Measurements from ENCODE around the gene MMP25.
A peak's percentile ranks its signal among the peaks of the same experiment; 100 is the strongest.

Gene MMP25

DNA sequence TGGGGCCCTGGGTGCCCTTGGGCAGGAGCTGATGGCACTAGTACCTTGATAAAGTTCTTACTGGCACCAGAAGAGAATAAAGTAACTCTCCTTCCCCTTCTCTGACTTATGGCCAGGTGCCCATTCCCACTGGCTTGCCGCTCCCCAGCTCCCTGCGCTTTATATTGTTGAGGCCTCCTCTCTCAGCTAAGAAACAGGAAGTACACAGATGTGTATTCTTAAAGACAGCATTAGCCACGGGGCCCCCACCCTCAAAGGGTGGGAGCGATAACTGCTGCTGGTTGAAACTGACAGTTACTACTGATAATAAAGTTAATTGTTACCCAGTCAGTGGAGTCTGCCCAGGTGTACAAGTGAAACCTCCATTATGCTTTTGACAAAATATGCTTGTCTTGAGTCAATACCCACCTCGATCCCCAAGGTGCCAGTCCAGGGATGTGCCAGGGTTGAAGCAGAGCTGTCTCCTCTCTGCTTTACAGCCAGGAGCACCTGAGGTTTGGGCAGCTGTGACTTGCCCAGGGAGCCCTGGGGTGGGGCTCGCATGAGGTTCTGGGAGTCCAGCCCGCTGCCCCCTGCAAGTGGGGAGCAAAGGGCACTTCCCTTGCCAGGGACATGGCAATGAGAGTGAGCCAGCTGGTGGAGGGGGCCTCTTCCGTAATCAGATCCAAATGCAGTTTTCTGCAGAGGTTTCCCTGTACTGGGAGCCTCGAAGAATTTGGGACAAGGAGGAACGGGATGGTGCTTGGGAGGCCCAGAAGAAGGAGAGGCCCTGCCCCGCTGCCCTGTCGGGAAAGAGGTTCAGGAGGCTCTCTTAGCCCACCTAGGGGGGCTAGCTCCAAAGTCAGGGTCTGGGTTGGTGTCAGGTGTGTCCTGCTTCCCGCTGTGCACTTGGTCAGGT, 39.1 kb upstream of the MMP25 start:
- no peak for TF ChIP-seq EGR1 (IDR thresholded peaks at IDR 0.05)
- no peak for TF ChIP-seq CEBPB (IDR thresholded peaks at IDR 0.05)
- TF ChIP-seq FOXM1 (IDR thresholded peaks at IDR 0.05; ENCODE audit: borderline replicate concordance, low read depth), result no peak
- TF ChIP-seq TCF12 (IDR thresholded peaks at IDR 0.05; ENCODE audit: low read depth), result no peak
- TF ChIP-seq TAF1 (IDR thresholded peaks at IDR 0.05; ENCODE audit: low read depth), result no peak
- TF ChIP-seq, protein P1, sequence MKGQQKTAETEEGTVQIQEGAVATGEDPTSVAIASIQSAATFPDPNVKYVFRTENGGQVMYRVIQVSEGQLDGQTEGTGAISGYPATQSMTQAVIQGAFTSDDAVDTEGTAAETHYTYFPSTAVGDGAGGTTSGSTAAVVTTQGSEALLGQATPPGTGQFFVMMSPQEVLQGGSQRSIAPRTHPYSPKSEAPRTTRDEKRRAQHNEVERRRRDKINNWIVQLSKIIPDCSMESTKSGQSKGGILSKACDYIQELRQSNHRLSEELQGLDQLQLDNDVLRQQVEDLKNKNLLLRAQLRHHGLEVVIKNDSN (IDR thresholded peaks at IDR 0.05), result no peak
- TF ChIP-seq YY1 (IDR thresholded peaks at IDR 0.05; ENCODE audit: low read depth), result no peak
- TF ChIP-seq ZBTB7A (IDR thresholded peaks at IDR 0.05; ENCODE audit: low read depth), result no peak
- no peak for TF ChIP-seq RAD21 (IDR thresholded peaks at IDR 0.05; ENCODE audit: low read depth)
- TF ChIP-seq CREB1 (IDR thresholded peaks at IDR 0.05; ENCODE audit: low read depth), result no peak
- TF ChIP-seq NFIC (IDR thresholded peaks at IDR 0.05), result no peak
- TF ChIP-seq, protein P2, sequence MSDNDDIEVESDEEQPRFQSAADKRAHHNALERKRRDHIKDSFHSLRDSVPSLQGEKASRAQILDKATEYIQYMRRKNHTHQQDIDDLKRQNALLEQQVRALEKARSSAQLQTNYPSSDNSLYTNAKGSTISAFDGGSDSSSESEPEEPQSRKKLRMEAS (IDR thresholded peaks at IDR 0.05), result no peak
- TF ChIP-seq EP300 (IDR thresholded peaks at IDR 0.05; ENCODE audit: borderline replicate concordance), result no peak
- TF ChIP-seq TEAD4 (IDR thresholded peaks at IDR 0.05), result no peak
- TF ChIP-seq, protein P3, sequence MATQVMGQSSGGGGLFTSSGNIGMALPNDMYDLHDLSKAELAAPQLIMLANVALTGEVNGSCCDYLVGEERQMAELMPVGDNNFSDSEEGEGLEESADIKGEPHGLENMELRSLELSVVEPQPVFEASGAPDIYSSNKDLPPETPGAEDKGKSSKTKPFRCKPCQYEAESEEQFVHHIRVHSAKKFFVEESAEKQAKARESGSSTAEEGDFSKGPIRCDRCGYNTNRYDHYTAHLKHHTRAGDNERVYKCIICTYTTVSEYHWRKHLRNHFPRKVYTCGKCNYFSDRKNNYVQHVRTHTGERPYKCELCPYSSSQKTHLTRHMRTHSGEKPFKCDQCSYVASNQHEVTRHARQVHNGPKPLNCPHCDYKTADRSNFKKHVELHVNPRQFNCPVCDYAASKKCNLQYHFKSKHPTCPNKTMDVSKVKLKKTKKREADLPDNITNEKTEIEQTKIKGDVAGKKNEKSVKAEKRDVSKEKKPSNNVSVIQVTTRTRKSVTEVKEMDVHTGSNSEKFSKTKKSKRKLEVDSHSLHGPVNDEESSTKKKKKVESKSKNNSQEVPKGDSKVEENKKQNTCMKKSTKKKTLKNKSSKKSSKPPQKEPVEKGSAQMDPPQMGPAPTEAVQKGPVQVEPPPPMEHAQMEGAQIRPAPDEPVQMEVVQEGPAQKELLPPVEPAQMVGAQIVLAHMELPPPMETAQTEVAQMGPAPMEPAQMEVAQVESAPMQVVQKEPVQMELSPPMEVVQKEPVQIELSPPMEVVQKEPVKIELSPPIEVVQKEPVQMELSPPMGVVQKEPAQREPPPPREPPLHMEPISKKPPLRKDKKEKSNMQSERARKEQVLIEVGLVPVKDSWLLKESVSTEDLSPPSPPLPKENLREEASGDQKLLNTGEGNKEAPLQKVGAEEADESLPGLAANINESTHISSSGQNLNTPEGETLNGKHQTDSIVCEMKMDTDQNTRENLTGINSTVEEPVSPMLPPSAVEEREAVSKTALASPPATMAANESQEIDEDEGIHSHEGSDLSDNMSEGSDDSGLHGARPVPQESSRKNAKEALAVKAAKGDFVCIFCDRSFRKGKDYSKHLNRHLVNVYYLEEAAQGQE (IDR thresholded peaks at IDR 0.05; ENCODE audit: low read depth), result no peak

DNA sequence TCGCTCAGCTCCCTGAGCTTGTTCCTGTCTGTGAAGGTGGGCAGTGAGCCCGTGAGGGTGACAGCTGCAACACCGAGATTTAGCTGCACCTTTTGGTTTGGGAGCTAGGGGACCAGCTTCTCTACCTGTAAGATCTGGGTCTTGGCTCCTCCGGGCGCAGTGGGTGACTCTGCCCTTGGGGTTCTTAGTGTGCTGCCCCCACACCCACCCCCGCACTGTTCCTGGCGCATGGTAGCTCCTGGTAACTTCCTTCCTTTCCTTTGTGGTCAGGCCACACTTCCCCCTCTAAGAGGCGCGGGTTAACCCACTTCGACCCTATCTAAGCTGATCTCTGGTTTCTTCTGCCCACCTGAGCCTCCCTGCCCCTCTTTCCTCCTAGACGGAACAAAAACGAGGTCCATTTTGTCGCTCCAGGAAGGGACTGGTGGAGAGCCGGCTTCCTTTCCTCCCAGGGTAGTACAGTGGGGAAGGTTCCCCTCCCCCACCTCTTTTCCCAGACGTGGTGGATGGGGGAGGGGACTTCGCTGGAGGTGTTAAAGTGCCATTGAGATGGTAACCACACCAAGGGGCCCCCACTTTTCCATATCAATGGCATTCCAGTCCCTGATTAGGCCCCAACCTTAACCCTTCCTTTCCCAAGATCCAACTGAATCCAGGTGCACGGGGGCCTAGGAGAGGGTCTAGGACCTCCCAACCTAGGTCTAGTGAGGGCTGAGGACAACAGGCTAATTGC, 38.2 kb upstream of the MMP25 start:
- TF ChIP-seq CEBPB (IDR thresholded peaks at IDR 0.05) (no peak), EP300 (IDR thresholded peaks at IDR 0.05; ENCODE audit: borderline replicate concordance) (no peak)

DNA sequence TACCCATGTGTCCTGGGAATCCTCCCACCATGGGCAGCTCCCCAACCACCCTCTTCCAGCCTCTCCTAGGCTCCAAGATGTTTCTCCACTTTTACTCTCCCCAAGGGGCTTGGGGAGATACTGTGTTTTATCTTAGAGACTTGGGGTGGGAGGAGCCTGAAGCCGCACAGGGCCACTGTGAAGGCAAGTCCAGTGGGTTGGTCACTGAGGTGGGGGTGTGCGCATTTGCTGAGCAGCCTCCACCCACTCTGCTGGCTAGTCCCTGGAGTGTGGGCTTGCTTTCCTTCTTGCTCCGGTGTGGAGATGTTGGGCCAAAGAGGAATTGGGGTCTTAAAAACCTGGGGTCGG, 37.7 kb upstream of the MMP25 start:
- TF ChIP-seq TEAD4 (IDR thresholded peaks at IDR 0.05) (no peak), EGR1 (IDR thresholded peaks at IDR 0.05) (no peak), CREB1 (IDR thresholded peaks at IDR 0.05; ENCODE audit: low read depth) (no peak), TAF1 (IDR thresholded peaks at IDR 0.05; ENCODE audit: low read depth) (no peak), FOXM1 (IDR thresholded peaks at IDR 0.05; ENCODE audit: borderline replicate concordance, low read depth) (no peak), YY1 (IDR thresholded peaks at IDR 0.05; ENCODE audit: low read depth) (no peak)
- TF ChIP-seq, protein P3 (IDR thresholded peaks at IDR 0.05; ENCODE audit: low read depth), result no peak

DNA sequence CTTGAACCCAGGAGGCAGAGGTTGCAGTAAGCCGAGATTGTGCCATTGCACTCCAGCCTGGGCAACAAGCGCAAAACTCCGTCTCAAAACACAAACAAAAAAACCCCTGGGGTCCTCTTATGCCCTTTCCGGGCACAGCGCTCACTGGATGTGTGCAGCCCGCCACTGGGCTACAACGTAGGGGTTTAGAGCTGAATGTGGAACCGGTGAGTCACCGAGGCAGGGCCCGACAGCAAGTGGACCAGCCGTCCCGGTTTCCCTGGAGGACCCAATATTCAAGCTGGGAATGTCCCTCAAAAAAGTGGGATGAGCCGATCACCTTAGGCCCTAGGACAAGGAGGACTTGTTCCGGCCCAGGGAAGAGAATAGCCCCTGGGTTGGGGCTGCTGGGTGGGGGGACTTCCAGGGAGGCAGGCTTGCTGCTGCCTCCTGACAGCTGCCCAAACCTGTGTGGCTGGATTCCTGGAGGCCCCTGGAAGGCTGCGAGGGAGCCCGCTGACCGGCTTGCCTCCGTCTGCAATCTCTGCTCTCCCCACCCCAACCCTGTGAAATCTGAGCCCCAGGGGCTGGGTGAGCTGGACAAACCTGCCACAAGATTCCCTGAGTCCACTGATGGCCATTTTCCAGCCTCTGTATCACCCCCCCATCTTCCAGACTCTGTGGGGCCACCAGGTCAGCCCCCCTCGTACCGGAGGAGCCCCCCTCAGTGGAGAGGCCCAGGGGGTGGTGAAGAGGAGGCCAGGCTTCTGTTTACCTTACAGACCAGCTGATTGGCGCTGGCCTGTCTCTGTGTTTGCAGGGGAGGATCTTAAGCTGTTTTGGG, 36.6 kb upstream of the MMP25 start:
- TF ChIP-seq TCF12 (IDR thresholded peaks at IDR 0.05; ENCODE audit: low read depth), result peak; percentile 95
- TF ChIP-seq CEBPB (IDR thresholded peaks at IDR 0.05), result peak; percentile 35; the same call in 1 of the 2 replicates
- TF ChIP-seq CREB1 (IDR thresholded peaks at IDR 0.05; ENCODE audit: low read depth), result 0 out of 2 replicates have a peak, but pooled peaks have one; percentile 17
- 0 out of 2 replicates have a peak, but pooled peaks have one; percentile 23 for TF ChIP-seq TAF1 (IDR thresholded peaks at IDR 0.05; ENCODE audit: low read depth)
- peak; percentile 96 for TF ChIP-seq TEAD4 (IDR thresholded peaks at IDR 0.05)
- peak; percentile 67 for TF ChIP-seq YY1 (IDR thresholded peaks at IDR 0.05; ENCODE audit: low read depth)
- no peak for TF ChIP-seq RAD21 (IDR thresholded peaks at IDR 0.05; ENCODE audit: low read depth)
- TF ChIP-seq FOXM1 (IDR thresholded peaks at IDR 0.05; ENCODE audit: borderline replicate concordance, low read depth), result peak; percentile 69; the same call in 1 of the 2 replicates
- TF ChIP-seq ZBTB7A (IDR thresholded peaks at IDR 0.05; ENCODE audit: low read depth), result peak; percentile 97
- peak; percentile 86 for TF ChIP-seq NFIC (IDR thresholded peaks at IDR 0.05)
- peak; percentile 89 for TF ChIP-seq EP300 (IDR thresholded peaks at IDR 0.05; ENCODE audit: borderline replicate concordance)
- no peak; the same call in 1 of the 2 replicates for TF ChIP-seq EGR1 (IDR thresholded peaks at IDR 0.05)
- TF ChIP-seq, protein P2 (IDR thresholded peaks at IDR 0.05), result peak; percentile 73
- TF ChIP-seq, protein P1 (IDR thresholded peaks at IDR 0.05), result peak; percentile 27; the same call in 1 of the 2 replicates
- TF ChIP-seq, protein P3 (IDR thresholded peaks at IDR 0.05; ENCODE audit: low read depth), result no peak
